ENCODE results near the gene LRRTM4. TPM values are rescaled to one million over a fixed set of nuclear protein-coding genes. Genes with fewer than 3 reads are reported as not detected.

LRRTM4 gene
- total and polyA plus RNA-seq, 2 of the 13 experiments (the other 11 are each of a cell fraction or from before 2014, with no cell fraction given), result 1.2 TPM

DNA sequence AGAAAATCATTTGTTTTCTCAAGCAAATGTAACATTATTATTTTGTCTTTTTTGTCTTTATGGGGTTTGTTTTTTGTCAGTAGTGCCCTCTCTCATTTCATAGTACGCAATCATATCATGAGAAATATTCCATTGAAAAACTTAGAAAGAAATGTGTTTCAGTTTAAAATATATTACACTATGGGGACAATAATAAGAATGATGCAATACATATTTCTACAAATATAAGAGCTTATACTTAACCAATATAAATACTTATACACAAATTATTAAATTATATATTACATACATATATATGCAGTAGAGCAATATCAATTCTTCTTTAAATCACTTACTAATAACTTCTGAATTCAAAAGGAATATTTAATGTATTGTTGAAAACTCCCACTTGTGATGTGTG lies 13.7 kb downstream of the LRRTM4 start:
- DNase-seq (ENCODE audit: low spot score) (no peak), FAIRE-seq (no peak), ATAC-seq (no peak)
- POLR2A ChIA-PET, result no interaction called here
- Histone ChIP-seq H3K27me3 (ENCODE audit: control insufficient read depth in 1 of 2, insufficient read depth in 2 of 2, low read length in 2 of 2) (no peaks in the 10 kb centered on the region), H3K4me2 (ENCODE audit: low read depth, low read length) (no peak overlapping the region), H3K4me1 (ENCODE audit: insufficient read depth, low read length) (no peaks in the 10 kb centered on the region), H3K36me3 (replicated peaks in 1 of 2; ENCODE audit: control insufficient read depth in 1 of 2, insufficient read depth in 2 of 2, low read length in 2 of 2) (no peaks in the 10 kb centered on the region), H2AFZ (ENCODE audit: low read length) (no peak overlapping the region), H3K9me3 (ENCODE audit: low read length) (no peaks in the 10 kb centered on the region), H3K4me3 (replicated peaks in 1 of 3; ENCODE audit: insufficient read depth in 1 of 3, low read depth in 2 of 3, low read length in 3 of 3) (no peak overlapping the region), H3K27ac (ENCODE audit: extremely low read length, insufficient read depth, low read length) (no peak overlapping the region), H3K9ac (ENCODE audit: insufficient read depth, low read depth, low read length) (no peak overlapping the region), H4K20me1 (ENCODE audit: insufficient read depth, low read length) (no peaks in the 10 kb centered on the region), H3K79me2 (ENCODE audit: insufficient read depth, low read length) (no peaks in the 10 kb centered on the region)
- CTCF ChIA-PET (ENCODE audit: low intra/inter-chr PET ratio, low total read pairs), result no interaction called here
- WGBS (ENCODE audit: low lambda C conversion rate), result 34% methylated on average over 1 of the region's 1 CpG
- in situ Hi-C loops (cut with HindIII; ENCODE audit: extremely low pct_ligation_motif_present, low pct_unique_long_range_greater_than_20kb), result no loop called here
- no TSS peak for BruUV-seq (replicated peaks)
- intact Hi-C loops (cut with micrococcal nuclease; ENCODE audit: unreplicated experiment), result no loop called here
- TF ChIP-seq, protein P1, sequence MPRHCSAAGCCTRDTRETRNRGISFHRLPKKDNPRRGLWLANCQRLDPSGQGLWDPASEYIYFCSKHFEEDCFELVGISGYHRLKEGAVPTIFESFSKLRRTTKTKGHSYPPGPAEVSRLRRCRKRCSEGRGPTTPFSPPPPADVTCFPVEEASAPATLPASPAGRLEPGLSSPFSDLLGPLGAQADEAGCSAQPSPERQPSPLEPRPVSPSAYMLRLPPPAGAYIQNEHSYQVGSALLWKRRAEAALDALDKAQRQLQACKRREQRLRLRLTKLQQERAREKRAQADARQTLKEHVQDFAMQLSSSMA (CRISPR knock-in tag; IDR thresholded peaks at IDR 0.05), result no peak
- TF ChIP-seq ATF7 (IDR thresholded peaks at IDR 0.05) (peak; percentile 62; the same call in 1 of the 2 replicates), ATF7 (CRISPR knock-in tag; IDR thresholded peaks at IDR 0.05) (no peak), CEBPB (IDR thresholded peaks at IDR 0.05; ENCODE audit: borderline replicate concordance, low read depth, low read length) (peak; percentile 5; the same call in 1 of the 2 replicates), SP2 (CRISPR knock-in tag; IDR thresholded peaks at IDR 0.05) (no peak), CREM (IDR thresholded peaks at IDR 0.05) (no peak), CREM (CRISPR knock-in tag; IDR thresholded peaks at IDR 0.05) (no peak), SP140L (CRISPR knock-in tag; IDR thresholded peaks at IDR 0.05; ENCODE audit: borderline replicate concordance) (no peak)

DNA sequence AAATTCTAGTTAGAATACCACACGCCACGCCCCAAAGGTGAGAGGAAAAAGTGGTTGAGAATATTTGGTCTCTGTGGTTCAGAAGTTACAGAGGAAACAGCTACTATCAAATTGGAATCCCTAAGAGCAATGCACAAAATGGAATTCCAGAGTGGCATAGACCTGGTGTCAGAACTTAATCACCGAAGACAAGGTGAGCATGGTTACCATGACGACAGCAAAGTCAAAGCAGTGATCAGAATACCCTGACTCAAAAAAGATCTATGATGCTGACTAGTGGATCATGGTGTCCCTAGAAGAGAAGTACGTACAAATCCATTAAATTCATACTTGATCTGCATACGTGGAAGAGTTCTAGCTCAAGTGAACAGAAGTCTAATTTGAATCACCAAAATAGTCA lies 14.5 kb downstream of the LRRTM4 start:
- BruUV-seq (replicated peaks), result no TSS peak
- FAIRE-seq, result no peak
- Histone ChIP-seq H3K4me2 (ENCODE audit: low read depth, low read length) (no peak overlapping the region), H3K27ac (ENCODE audit: extremely low read length, insufficient read depth, low read length) (no peak overlapping the region), H3K36me3 (replicated peaks in 1 of 2; ENCODE audit: control insufficient read depth in 1 of 2, insufficient read depth in 2 of 2, low read length in 2 of 2) (no peaks in the 10 kb centered on the region), H3K27me3 (ENCODE audit: control insufficient read depth in 1 of 2, insufficient read depth in 2 of 2, low read length in 2 of 2) (no peaks in the 10 kb centered on the region), H3K4me3 (replicated peaks in 1 of 3; ENCODE audit: insufficient read depth in 1 of 3, low read depth in 2 of 3, low read length in 3 of 3) (no peak overlapping the region), H3K9ac (ENCODE audit: insufficient read depth, low read depth, low read length) (no peak overlapping the region), H2AFZ (ENCODE audit: low read length) (no peak overlapping the region), H3K4me1 (ENCODE audit: insufficient read depth, low read length) (no peaks in the 10 kb centered on the region), H4K20me1 (ENCODE audit: insufficient read depth, low read length) (no peaks in the 10 kb centered on the region), H3K9me3 (ENCODE audit: low read length) (no peaks in the 10 kb centered on the region), H3K79me2 (ENCODE audit: insufficient read depth, low read length) (no peaks in the 10 kb centered on the region)
- no peak for DNase-seq (ENCODE audit: low spot score)
- no peak for ATAC-seq
- intact Hi-C loops (cut with micrococcal nuclease; ENCODE audit: unreplicated experiment) (no loop called here), in situ Hi-C loops (cut with HindIII; ENCODE audit: extremely low pct_ligation_motif_present, low pct_unique_long_range_greater_than_20kb) (no loop called here)
- WGBS (ENCODE audit: low lambda C conversion rate), result 17% methylated on average over 6 of the region's 6 CpGs
- POLR2A ChIA-PET, result no interaction called here
- CTCF ChIA-PET (ENCODE audit: low intra/inter-chr PET ratio, low total read pairs), result no interaction called here
- peak; percentile 47; the same call in 1 of the 2 replicates for TF ChIP-seq RFX1 (IDR thresholded peaks at IDR 0.05)
- TF ChIP-seq ZSCAN9 (CRISPR knock-in tag; IDR thresholded peaks at IDR 0.05; ENCODE audit: borderline replicate concordance), result no peak
- TF ChIP-seq CREB1 (IDR thresholded peaks at IDR 0.05), result 0 out of 2 replicates have a peak, but pooled peaks have one; percentile 21
- no peak for TF ChIP-seq CREB1 (CRISPR knock-in tag; IDR thresholded peaks at IDR 0.05)
